GM12865 (cell line): ENCODE measurements around the gene SDHA.
"Not testable (repeated sequence)": the region's sequence is repeated elsewhere in the genome, so short reads cannot be mapped to it uniquely, and the experiment has no call there.

Experiments
- DNase-seq: peaks from one replicate; pipeline ENCODE4 v3.0.0; 2010; ENCODE audit warnings: low read depth
- H3K4me3 ChIP-seq: 2 replicates; pipeline ENCODE4 v1.5.1; 2011; ENCODE audit warnings: mild to moderate bottlenecking, low read depth, low read length, control low read depth
- CTCF ChIP-seq: IDR thresholded peaks from 2 replicates; pipeline ENCODE4 v1.5.1; 2011; ENCODE audit warnings: low read length, control low read depth, low read depth, inconsistent platforms; ENCODE audit not compliant: insufficient read depth; ENCODE audit errors: missing control alignments

SDHA gene

GRCh38 chr5:194603-195209, 23.4 kb upstream of the SDHA start:
- no peak for TF ChIP-seq CTCF

GRCh38 chr5:195401-196160, 22.5 kb upstream of the SDHA start:
- TF ChIP-seq CTCF: no peak
- no peak overlapping the region for H3K4me3 ChIP-seq
- DNase-seq: no peak

More at GRCh38 chr5:194603-195209, 23.4 kb upstream of the SDHA start:
- DNase-seq: no peak
- no peak overlapping the region for H3K4me3 ChIP-seq

- H3K4me3 ChIP-seq: no peak overlapping the region
- TF ChIP-seq CTCF: no peak
- DNase-seq: no peak
These were observed 21.8 kb upstream of the SDHA start for GRCh38 chr5:196350-196749.

GRCh38 chr5:197031-197430, 21.1 kb upstream of the SDHA start:
- DNase-seq, H3K4me3 ChIP-seq: not testable (repeated sequence)

- TF ChIP-seq CTCF: no peak
- no peak for DNase-seq
- H3K4me3 ChIP-seq: no peak overlapping the region
These were observed 20.1 kb upstream of the SDHA start for GRCh38 chr5:197892-198489.

GRCh38 chr5:198516-199196, 19.5 kb upstream of the SDHA start:
- H3K4me3 ChIP-seq: no peak overlapping the region
- no peak for TF ChIP-seq CTCF
- no peak for DNase-seq
